ENCODE measurements around the gene NUP93.

DNA sequence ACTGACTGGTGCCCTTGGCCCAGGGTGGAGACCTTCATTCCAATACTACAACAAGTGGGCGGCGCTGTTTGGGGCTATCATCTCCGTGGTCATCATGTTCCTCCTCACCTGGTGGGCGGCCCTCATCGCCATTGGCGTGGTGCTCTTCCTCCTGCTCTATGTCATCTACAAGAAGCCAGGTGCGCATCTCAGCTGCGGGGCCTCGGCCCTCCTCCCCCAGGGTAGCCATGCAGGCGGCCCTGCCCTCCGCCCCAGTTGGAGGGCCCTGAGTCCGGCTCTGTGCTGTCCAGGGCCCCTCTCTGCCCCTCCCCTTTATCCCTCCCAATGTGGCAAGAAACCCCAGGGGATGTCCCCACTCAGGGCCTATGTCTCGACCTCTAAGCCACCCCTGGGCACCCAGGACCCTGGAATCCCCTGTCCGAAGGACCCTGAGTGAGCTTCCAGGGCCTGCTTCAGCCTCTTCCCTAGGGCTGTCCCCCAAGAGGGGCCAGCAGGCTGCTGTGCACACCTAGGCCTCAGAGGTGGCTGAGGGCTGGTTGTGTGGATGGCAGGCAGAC lies 154.2 kb downstream of the NUP93 start:
- TF ChIP-seq POLR2A (IDR thresholded peaks at IDR 0.05) = no peak
- TF ChIP-seq, protein P1, sequence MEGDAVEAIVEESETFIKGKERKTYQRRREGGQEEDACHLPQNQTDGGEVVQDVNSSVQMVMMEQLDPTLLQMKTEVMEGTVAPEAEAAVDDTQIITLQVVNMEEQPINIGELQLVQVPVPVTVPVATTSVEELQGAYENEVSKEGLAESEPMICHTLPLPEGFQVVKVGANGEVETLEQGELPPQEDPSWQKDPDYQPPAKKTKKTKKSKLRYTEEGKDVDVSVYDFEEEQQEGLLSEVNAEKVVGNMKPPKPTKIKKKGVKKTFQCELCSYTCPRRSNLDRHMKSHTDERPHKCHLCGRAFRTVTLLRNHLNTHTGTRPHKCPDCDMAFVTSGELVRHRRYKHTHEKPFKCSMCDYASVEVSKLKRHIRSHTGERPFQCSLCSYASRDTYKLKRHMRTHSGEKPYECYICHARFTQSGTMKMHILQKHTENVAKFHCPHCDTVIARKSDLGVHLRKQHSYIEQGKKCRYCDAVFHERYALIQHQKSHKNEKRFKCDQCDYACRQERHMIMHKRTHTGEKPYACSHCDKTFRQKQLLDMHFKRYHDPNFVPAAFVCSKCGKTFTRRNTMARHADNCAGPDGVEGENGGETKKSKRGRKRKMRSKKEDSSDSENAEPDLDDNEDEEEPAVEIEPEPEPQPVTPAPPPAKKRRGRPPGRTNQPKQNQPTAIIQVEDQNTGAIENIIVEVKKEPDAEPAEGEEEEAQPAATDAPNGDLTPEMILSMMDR (IDR thresholded peaks at IDR 0.05) = no peak
